LNCaP clone FGC (cell line): ENCODE measurements around the gene TBC1D3D.
"Not testable (repeated sequence)": the region's sequence is repeated elsewhere in the genome, so short reads cannot be mapped to it uniquely, and the experiment has no call there.

ENCODE experiments used
- DNase-seq: peaks from one replicate; pipeline ENCODE4 v3.0.0-alpha.2; 2011; ENCODE audit warnings: low read depth
- H3K4me3 ChIP-seq: 2 replicates; pipeline ENCODE4 v1.5.1; 2011; ENCODE audit warnings: mild to moderate bottlenecking, low read depth, low read length, control low read depth

The TBC1D3D gene

GRCh38 chr17:38003676-38004075 is at the start of gene TBC1D3D:
TSS of gene TBC1D3D (plus strand) at chr17:38003976. CDS start at chr17:38005561, 1,585 bp downstream.
- H3K4me3 ChIP-seq, DNase-seq: not testable (repeated sequence)

- not testable (repeated sequence) for DNase-seq
Observed at GRCh38 chr17:37988960-37989359, 14.8 kb upstream of the TBC1D3D start, which contains the start of gene TBC1D3L. TSS of gene TBC1D3L (minus strand) at chr17:37989060. CDS start at chr17:37987520, 1,540 bp downstream.

More at GRCh38 chr17:37988960-37989359, 14.8 kb upstream of the TBC1D3D start, which contains the start of gene TBC1D3L:
- H3K4me3 ChIP-seq, result not testable (repeated sequence)
